HUES48 (cell line): Measurements from ENCODE around the gene LRRC75A.
"Not testable (repeated sequence)": the region's sequence is repeated elsewhere in the genome, so short reads cannot be mapped to it uniquely, and the experiment has no call there.

ENCODE experiments used
- H3K27ac ChIP-seq: one replicate; pipeline ENCODE4 v1.7.0; 2013; ENCODE audit warnings: low read depth, low read length, inconsistent platforms
- H3K27me3 ChIP-seq: 2 replicates; pipeline ENCODE4 v1.6.1; 2013; ENCODE audit warnings: mild to moderate bottlenecking, low read length; ENCODE audit not compliant: control insufficient read depth, insufficient read depth
- H3K36me3 ChIP-seq: 2 replicates; pipeline ENCODE4 v1.6.1; 2013; ENCODE audit warnings: low read length; ENCODE audit not compliant: control insufficient read depth, insufficient read depth
- H3K4me1 ChIP-seq: 2 replicates; pipeline ENCODE4 v1.6.1; 2013; ENCODE audit warnings: mild to moderate bottlenecking, low read length; ENCODE audit not compliant: control insufficient read depth, insufficient read depth
- H3K4me3 ChIP-seq: 2 replicates; pipeline ENCODE4 v1.5.1; 2013; ENCODE audit warnings: mild to moderate bottlenecking, low read depth, low read length
- H3K9ac ChIP-seq: 2 replicates; pipeline ENCODE4 v1.6.1; 2013; ENCODE audit warnings: mild to moderate bottlenecking, low read depth, low read length, moderate library complexity
- H3K9me3 ChIP-seq: 2 replicates; pipeline ENCODE4 v1.6.1; 2013; ENCODE audit warnings: low read length; ENCODE audit not compliant: control insufficient read depth, insufficient read depth

The LRRC75A gene

GRCh38 chr17:16419074-16419928 lies 72.7 kb downstream of the LRRC75A start:
- no peaks in the 10 kb centered on the region for H3K36me3 ChIP-seq
- no peak overlapping the region for H3K9ac ChIP-seq
- peaks cover 9% of the 10 kb centered on the region for H3K4me1 ChIP-seq
- no peak overlapping the region for H3K4me3 ChIP-seq
- H3K27ac ChIP-seq: peak overlapping the region; percentile 46
- H3K9me3 ChIP-seq: no peaks in the 10 kb centered on the region
- H3K27me3 ChIP-seq: no peaks in the 10 kb centered on the region

- no peaks in the 10 kb centered on the region for H3K9me3 ChIP-seq
- H3K9ac ChIP-seq: no peak overlapping the region
- H3K4me1 ChIP-seq: peaks cover 9% of the 10 kb centered on the region
- no peaks in the 10 kb centered on the region for H3K27me3 ChIP-seq
- no peak overlapping the region for H3K27ac ChIP-seq
- no peak overlapping the region for H3K4me3 ChIP-seq
- no peaks in the 10 kb centered on the region for H3K36me3 ChIP-seq
Observed at GRCh38 chr17:16418685-16419068, 73.3 kb downstream of the LRRC75A start.

DNA sequence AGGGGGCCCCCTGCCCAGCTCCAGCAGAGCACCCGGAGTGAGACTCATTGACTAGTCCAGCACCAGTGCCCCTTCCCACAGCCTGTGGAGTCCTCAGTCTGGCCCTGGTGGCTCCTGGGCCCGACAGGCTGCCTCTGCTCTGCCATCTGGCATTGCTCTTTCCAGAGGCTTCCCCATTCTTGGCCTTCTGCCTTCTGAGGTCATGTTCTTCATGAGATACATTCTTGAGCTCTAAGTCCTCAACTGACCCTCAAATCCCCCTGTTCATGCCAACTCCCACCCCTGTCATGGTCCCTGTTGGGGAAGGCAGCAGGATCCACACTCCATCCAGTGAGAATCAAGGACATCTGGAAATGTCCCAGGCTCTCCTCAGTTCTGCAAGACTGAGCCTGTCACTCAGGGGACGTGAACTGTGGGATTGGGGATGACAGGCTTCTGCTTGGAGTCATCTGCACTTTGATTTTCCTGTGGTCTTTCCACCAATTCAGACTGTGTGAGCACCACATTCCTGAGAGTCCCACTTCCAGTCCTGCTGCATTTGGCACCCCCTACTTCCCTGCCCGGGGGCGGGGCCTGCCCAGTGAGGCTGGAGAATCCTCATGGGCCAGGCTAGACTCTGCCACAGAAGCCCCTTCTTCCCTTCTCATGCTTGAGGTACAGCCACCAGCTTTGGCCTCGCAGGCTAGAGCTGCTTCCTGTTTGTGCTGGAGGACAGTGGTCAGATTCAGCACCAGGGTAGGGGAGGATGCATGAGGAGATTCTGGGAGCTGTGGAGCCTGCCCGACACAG lies 73.9 kb downstream of the LRRC75A start:
- Histone ChIP-seq H3K9me3 (no peaks in the 10 kb centered on the region), H3K9ac (no peak overlapping the region), H3K27ac (no peak overlapping the region), H3K4me1 (peaks cover 9% of the 10 kb centered on the region), H3K27me3 (no peaks in the 10 kb centered on the region), H3K36me3 (no peaks in the 10 kb centered on the region), H3K4me3 (no peak overlapping the region)

DNA sequence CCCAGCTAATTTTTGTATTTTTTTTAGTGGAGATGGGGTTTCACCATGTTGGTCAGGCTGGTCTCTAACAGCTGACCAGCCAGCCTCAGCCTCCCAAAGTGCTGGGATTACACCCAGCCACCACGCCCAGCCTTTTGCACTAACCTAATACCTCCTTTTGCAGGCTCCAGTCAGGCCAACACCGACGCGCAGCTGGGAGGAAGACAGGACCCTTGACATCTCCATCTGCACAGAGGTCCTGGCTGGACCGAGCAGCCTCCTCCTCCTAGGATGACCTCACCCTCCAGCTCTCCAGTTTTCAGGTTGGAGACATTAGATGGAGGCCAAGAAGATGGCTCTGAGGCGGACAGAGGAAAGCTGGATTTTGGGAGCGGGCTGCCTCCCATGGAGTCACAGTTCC lies 74.6 kb downstream of the LRRC75A start:
- no peak overlapping the region for H3K4me3 ChIP-seq
- no peak overlapping the region for H3K27ac ChIP-seq
- peaks cover 9% of the 10 kb centered on the region for H3K4me1 ChIP-seq
- no peak overlapping the region for H3K9ac ChIP-seq
- H3K27me3 ChIP-seq: no peaks in the 10 kb centered on the region
- H3K36me3 ChIP-seq: no peaks in the 10 kb centered on the region
- no peaks in the 10 kb centered on the region for H3K9me3 ChIP-seq

- H3K9ac ChIP-seq: no peak within 1 kb of the TSS
- H3K27me3 ChIP-seq: no peaks in the 10 kb centered on the region
- H3K9me3 ChIP-seq: no peaks in the 10 kb centered on the region
- H3K36me3 ChIP-seq: no peaks in the 10 kb centered on the region
- H3K4me1 ChIP-seq: peaks cover 9% of the 10 kb centered on the region
- peak within 1 kb of the TSS; percentile 20; the same call in 1 of the 2 replicates for H3K4me3 ChIP-seq
- H3K27ac ChIP-seq: no peak within 1 kb of the TSS
Observed at GRCh38 chr17:16415031-16415924, 76.7 kb downstream of the LRRC75A start, which contains the start of gene TRPV2. TRPV2 (plus strand) TSS chr17:16415571; CDS start chr17:16417669, 2,098 bp downstream.

DNA sequence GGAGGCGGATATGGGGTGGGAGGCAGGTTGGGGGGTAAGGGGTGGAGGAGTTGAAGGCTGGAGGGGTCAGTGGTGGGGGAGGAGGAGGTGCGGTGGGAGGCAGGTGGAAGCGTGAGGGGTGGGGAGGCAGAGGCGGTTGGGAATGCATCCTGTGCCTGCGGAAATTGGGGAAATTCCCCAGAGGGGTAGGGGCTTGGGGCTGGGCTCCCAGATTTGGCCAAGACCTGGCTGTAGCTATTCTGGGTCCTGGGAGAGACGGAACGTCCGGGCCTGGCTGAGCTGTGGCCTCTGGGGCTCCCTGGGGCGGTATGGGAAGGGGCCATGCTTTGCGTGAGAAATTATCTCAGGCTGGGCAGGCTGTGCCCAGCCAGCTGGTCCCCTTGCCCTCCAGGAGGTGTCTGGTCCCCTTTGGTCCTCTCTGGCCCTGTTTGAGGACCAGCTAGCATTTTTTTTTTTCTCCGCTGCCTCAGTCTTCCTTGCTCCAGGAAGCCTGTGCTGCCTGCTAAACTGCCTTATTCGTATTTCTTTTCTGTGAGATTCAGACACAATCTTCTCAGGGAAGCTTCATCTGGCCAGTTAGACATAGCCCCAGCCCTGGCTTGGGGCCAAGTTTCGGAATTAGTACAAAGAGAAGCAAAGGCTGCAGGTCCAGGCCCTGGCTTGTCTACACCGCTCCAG lies 83.9 kb downstream of the LRRC75A start:
- H3K36me3 ChIP-seq: no peaks in the 10 kb centered on the region
- H3K9me3 ChIP-seq: no peaks in the 10 kb centered on the region
- peak overlapping the region; percentile 44 for H3K4me3 ChIP-seq
- H3K4me1 ChIP-seq: peaks cover 5% of the 10 kb centered on the region
- H3K9ac ChIP-seq: peak overlapping the region; percentile 48; the same call in 1 of the 2 replicates
- no peaks in the 10 kb centered on the region for H3K27me3 ChIP-seq
- peak overlapping the region; percentile 75 for H3K27ac ChIP-seq

DNA sequence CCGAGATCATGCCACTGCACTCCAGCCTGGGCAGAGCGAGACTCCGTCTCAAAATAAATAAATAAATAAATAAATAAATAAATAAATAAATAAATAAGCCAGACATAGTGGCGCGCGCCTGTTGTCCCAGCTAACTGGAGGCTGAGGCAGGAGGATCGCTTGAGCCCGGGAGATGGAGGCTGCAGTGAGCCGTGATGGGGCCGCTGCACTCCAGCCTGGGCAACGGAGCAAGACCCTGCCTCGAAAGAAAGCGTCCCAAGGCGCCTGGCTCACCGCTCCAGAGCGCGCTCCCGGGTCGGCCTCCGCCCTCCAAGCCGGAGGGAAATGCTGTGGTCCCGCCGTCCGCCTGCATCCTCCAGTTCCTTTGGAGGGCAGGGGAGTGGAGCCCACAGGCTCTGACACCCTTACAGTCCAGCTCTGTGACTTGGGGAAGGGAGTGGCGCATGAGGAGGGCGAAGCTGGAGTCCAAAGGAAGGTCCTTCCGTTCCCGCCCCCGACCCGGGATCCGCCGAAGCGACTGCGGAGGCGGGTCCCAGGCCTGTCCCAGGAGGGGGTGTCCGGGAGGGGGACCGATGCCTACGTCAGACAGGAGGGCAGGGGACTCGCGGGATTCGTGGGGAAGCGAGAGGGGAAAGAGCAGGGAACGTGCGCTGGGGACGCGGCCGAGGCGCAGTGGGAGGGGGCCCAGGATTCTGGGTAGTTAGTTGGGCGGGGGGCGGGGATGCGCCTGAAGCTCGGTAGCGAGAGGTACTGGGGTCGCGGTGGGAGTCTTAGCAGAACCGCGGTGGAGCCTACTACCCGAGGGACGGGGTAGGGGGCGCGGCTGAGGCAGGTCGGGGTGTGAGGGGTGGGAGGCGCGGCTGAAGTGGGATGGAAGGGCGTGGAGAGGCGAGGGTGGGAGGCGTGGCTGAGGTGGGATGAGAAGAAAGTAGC lies 85.0 kb downstream of the LRRC75A start:
- Histone ChIP-seq H3K4me1 (peaks cover 5% of the 10 kb centered on the region), H3K27me3 (no peaks in the 10 kb centered on the region), H3K4me3 (peak overlapping the region; percentile 81), H3K27ac (peak overlapping the region; percentile 69), H3K9me3 (no peaks in the 10 kb centered on the region), H3K36me3 (no peaks in the 10 kb centered on the region), H3K9ac (peak overlapping the region; percentile 69)

GRCh38 chr17:16403847-16404246 lies 88.1 kb downstream of the LRRC75A start:
- not testable (repeated sequence) for H3K4me1 ChIP-seq, H3K9ac ChIP-seq, H3K36me3 ChIP-seq, H3K27me3 ChIP-seq, H3K4me3 ChIP-seq, H3K27ac ChIP-seq, H3K9me3 ChIP-seq

DNA sequence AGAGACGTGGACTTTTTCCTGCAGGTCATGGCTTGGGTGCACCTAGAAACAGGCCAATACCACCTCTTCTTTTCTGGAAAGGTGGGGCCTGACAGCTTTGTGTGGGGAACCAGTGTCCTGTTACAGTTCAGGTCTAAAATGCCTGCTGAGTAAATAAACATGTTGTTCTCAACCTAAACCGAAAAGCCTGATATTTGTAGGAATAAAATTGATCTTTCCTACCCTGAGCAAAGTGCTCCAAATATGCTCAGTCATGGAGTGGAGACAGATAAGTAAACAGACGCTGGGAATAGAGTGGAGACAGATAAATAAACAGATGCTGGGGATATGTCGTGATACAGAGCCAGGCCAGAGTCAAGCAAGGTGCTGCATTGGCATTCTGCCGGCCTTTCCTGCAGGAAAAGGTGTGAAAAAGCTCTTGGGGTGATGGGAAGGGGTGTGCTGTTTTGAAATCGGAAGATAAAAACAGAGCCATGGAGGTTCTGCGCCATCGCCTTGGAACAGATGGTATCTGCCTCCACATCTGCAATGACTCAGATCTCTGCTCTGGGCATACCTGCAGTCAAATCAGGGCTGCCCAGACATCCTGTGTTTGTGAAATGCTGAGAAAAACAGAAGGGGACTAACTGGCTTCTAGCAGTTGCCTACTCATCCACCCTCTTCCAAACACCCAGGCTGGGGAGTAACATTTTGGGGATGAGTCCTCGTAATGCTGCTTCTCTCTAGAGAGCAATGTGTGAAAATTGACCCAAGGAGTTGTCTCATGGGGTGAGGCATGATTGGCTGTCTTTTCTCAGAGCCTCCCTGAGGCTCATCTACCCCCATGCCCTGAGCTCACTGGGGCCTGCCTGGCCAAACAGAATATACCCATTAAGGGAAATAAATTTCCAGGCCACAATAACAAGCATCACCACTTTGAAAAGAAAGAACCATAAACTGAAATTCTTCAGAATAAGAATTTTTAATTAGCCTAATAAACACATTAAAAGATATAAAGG lies 93.4 kb downstream of the LRRC75A start:
- peaks cover 7% of the 10 kb centered on the region for H3K4me1 ChIP-seq
- no peaks in the 10 kb centered on the region for H3K36me3 ChIP-seq
- no peak overlapping the region for H3K27ac ChIP-seq
- no peaks in the 10 kb centered on the region for H3K27me3 ChIP-seq
- no peak overlapping the region for H3K4me3 ChIP-seq
- no peaks in the 10 kb centered on the region for H3K9me3 ChIP-seq
- H3K9ac ChIP-seq: no peak overlapping the region
